HG03196 (cell line): ENCODE measurements around the gene TPGS1.

ENCODE experiments used
- ATAC-seq: cut with Tn5 transposase; IDR thresholded peaks from one replicate; pipeline ENCODE4 v1.9.1; 2021; ENCODE audit not compliant: unreplicated experiment

TPGS1 gene

GRCh38 chr19:495081-495401, 12.3 kb upstream of the TPGS1 start:
- ATAC-seq: no peak

- ATAC-seq: no peak
Observed at GRCh38 chr19:495402-496111, 11.7 kb upstream of the TPGS1 start.

DNA sequence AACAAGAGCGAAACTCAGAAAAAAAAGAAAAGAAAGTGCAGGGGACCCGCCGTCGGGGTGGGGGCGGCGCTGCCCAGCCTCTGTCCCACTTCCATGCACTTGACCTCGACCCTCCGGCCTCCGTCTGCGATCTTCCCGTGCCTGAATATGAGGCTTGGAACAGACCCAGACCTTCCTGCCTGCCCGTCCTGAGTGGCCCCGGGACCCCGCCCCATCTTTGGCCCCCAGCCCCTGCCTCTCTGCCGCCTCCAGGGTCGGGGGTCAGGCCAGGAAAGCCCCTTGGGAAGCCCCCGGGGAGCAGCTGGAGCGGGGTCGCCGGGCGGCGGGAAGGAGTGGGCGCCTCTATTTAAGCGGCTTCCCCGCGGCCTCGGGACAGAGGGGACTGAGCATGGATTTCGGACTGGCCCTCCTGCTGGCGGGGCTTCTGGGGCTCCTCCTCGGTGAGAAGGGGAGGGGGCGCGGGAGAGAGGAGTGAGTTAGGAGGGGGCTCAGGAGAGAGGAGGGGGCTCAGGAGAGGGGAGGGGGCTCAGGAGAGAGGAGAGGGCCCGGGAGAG, 11.1 kb upstream of the TPGS1 start, which contains the start of gene MADCAM1:
Gene MADCAM1 (plus strand): TSS at position 375 of the 554 bp plus-strand sequence. CDS start 14 bp downstream, at position 389.
- ATAC-seq: no peak

DNA sequence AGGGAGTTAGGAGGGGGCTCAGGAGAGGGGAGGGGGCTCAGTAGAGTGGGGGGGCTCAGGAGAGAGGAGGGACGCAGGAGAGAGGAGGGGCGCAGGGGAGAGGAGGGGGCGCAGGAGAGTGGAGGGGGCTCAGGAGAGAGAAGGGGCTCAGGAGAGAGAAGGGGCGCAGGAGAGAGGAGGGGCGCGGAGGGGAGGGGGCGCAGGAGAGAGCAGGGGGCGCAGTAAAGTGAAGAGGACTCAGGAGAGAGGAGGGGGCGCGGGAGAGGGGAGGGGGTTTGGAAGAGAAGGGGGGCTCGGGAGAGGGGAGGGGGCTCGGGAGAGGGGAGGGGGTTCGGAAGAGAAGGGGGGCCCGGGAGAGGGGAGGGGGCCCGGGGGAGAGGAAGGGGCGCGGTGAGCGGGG, 10.3 kb upstream of the TPGS1 start:
- ATAC-seq: no peak

- ATAC-seq: no peak
Observed at GRCh38 chr19:497491-497868, 9.8 kb upstream of the TPGS1 start.

DNA sequence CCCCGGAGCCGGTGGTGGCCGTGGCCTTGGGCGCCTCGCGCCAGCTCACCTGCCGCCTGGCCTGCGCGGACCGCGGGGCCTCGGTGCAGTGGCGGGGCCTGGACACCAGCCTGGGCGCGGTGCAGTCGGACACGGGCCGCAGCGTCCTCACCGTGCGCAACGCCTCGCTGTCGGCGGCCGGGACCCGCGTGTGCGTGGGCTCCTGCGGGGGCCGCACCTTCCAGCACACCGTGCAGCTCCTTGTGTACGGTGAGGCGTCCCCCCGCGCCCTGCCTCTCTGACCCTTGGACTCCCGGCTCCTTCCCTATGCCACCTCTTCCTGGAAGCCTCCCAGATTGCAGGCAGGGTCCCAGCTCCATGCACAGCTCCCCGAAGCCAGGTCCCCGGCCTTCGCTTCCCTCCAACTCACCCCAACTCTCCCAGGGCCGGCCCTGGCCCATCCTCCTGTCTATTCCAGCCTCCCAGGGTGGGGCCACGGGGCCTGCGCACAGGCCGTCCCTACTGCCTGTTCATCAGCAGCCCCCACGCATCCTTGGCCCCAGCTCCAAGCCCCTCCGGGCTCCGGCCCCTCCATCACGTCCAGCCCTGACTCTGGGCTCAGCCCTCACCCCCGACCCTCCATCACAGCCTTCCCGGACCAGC, 9.3 kb upstream of the TPGS1 start:
- ATAC-seq: no peak

- no peak for ATAC-seq
Observed at GRCh38 chr19:498511-498891, 8.8 kb upstream of the TPGS1 start.

DNA sequence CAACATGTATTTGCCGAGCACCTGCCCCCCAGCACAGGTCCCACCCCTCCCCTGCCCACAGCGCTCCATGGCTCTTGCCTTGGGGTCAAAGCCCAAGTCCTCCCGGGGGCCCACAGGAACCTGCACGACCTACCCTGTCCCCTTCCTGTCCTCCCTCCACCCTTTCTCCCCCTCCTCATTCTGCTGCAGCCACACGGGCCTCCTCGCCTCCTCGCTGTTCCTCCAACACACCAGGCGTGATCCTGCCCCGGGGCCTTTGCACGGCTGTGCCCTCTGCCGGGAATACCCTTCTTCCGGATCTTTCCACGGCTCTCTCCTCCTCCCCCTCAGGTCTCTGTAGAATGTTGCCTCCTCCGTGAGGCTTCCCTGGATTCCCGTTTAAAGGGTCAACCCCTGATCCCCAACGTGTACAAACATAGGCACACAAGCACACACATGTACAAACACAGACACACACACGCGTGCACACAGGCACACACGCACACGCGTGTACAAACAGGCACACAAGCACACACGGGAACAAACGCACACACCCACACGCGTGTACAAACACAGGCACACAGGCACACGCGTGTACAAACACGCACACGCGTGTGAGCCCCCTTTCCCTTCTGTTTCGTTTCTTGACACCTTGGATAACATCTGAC, 8.2 kb upstream of the TPGS1 start:
- no peak for ATAC-seq

DNA sequence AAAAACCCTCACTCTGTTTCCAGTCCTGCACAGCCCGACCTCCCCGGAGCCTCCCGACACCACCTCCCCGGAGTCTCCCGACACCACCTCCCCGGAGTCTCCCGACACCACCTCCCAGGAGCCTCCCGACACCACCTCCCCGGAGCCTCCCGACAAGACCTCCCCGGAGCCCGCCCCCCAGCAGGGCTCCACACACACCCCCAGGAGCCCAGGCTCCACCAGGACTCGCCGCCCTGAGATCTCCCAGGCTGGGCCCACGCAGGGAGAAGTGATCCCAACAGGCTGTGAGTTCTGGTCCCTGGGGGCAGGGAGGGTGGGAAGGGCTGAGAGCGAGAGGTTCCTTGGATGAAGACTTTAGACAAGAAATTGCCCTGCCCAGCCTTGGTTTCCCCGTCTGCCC, 5.7 kb upstream of the TPGS1 start:
- no peak for ATAC-seq

- no peak for ATAC-seq
Observed at GRCh38 chr19:504616-505015, 2.7 kb upstream of the TPGS1 start.

GRCh38 chr19:506404-507285, 652 bp upstream of the TPGS1 start:
- peak; percentile 60 for ATAC-seq

DNA sequence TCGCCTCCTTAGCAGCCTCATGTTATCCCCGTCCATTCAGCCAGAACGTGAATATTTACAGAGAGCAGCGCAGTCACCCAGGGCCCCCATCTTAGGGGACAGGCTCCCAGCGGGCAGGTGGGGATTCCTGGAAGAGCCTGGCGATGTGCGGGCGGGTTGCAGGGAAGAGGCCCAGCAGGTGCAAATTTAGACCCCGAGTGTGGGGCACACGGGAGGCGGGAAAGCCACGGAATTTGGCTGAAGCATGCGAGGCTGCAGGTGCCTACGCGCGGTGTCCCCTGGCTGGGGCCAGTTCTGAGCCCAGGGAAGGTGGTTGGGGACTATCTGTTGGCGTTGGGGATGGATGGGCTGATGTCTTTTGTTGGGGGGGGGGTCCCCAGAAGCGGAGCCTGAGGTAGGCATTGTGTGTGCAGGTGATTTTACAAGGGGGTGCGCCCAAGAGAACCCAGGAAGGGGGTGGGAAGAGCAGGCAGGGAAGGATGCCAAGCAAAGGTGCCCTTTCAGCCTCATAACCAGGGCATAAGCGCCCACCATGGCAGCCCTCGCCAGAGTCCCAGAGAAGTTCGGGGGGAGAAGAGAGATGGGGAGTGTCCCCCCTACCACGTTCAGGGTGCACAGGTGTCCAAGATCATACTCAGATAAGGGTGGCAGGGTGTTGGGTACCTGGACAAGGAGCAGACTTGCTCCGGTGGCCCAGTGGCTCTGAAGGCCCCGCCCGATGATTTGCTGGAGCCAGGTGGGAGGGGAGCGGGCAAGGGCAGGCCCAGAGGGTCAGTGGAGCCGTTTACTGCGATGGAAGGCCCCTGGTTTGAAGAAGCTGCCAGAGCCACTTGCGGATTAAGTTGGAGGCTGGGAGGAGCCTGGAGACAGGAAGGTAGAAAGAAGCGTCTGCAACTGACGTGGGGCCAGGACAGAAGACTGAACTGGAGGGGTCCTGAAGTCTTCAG, 1.2 kb downstream of the TPGS1 start:
- no peak for ATAC-seq

- ATAC-seq: no peak
Observed at GRCh38 chr19:510606-511100, 3.4 kb downstream of the TPGS1 start.

DNA sequence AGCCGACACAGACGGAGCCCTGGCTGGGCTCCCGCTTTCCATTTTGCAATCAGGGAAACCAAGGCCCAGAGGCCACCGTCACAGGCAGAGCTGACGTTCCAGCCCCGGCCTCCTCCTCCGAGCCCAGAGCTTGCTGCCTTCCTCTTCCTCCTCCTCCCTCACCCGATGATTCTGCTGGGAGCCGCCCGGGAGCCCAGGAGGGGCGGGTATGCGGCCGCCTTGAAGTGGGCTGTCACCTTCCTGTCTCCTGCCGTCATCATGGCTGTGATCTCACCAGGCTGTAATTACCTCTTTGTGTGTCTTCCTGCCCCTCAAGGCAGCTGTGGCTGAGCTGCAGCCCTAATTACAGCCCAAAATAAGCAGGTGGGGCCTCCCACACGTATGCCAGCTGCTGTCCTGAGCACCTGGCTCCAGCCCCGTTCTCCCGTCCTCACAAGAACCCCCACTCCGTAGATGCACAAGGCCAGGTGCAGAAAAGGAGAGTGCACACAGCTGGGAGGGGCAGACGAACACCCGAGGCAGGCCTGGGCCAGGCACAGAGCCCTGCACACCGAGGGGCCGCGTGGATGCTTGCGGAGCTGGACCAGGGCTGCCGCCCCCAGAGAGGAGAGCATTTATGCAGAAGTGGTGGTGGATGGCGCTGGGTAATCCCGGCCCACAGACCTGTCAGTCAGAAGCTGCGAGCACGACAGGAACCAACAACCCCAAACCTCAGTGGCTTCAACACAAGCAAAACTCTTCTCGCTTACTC, 4.0 kb downstream of the TPGS1 start:
- no peak for ATAC-seq

GRCh38 chr19:512547-513365, 5.5 kb downstream of the TPGS1 start:
- ATAC-seq: no peak

GRCh38 chr19:513368-514165, 6.3 kb downstream of the TPGS1 start:
- ATAC-seq: no peak

- no peak for ATAC-seq
Observed at GRCh38 chr19:514166-514663, 6.9 kb downstream of the TPGS1 start.
